HG03103 (cell line): ENCODE results near the gene CACNA2D3.

Source experiments
- ATAC-seq: cut with Tn5 transposase; IDR thresholded peaks from one replicate; pipeline ENCODE4 v1.9.1; 2021; ENCODE audit warnings: low read depth; ENCODE audit not compliant: unreplicated experiment

The CACNA2D3 gene

GRCh38 chr3:55006244-55006676, 883.9 kb downstream of the CACNA2D3 start:
- ATAC-seq, result no peak

- ATAC-seq, result no peak
These were observed 885.6 kb downstream of the CACNA2D3 start for GRCh38 chr3:55007971-55008370.

- no peak for ATAC-seq
These were observed 887.0 kb downstream of the CACNA2D3 start for GRCh38 chr3:55009372-55009771.

- ATAC-seq, result no peak
These were observed 889.7 kb downstream of the CACNA2D3 start for GRCh38 chr3:55012091-55012490.

- no peak for ATAC-seq
These were observed 891.0 kb downstream of the CACNA2D3 start for GRCh38 chr3:55013145-55013925.

- ATAC-seq, result no peak
These were observed 891.7 kb downstream of the CACNA2D3 start for GRCh38 chr3:55014081-55014480.

GRCh38 chr3:55014906-55015305, 892.6 kb downstream of the CACNA2D3 start:
- no peak for ATAC-seq

- no peak for ATAC-seq
These were observed 895.5 kb downstream of the CACNA2D3 start for GRCh38 chr3:55017876-55018275.

- ATAC-seq, result no peak
These were observed 908.6 kb downstream of the CACNA2D3 start for GRCh38 chr3:55030938-55031337.

GRCh38 chr3:55036883-55037577, 914.7 kb downstream of the CACNA2D3 start:
- ATAC-seq, result no peak

GRCh38 chr3:55042591-55042990, 920.2 kb downstream of the CACNA2D3 start:
- ATAC-seq, result no peak

- ATAC-seq, result no peak
These were observed 922.1 kb downstream of the CACNA2D3 start for GRCh38 chr3:55044486-55044885.

- ATAC-seq, result no peak
These were observed 936.8 kb downstream of the CACNA2D3 start for GRCh38 chr3:55059027-55059629.

GRCh38 chr3:55060896-55061719, 938.8 kb downstream of the CACNA2D3 start:
- no peak for ATAC-seq

- ATAC-seq, result no peak
These were observed 939.3 kb downstream of the CACNA2D3 start for GRCh38 chr3:55061720-55062034.

- no peak for ATAC-seq
These were observed 941.8 kb downstream of the CACNA2D3 start for GRCh38 chr3:55064164-55064563.

- ATAC-seq, result no peak
These were observed 943.0 kb downstream of the CACNA2D3 start for GRCh38 chr3:55065331-55065730.

GRCh38 chr3:55066551-55067047, 944.2 kb downstream of the CACNA2D3 start:
- ATAC-seq, result no peak

- ATAC-seq, result no peak
These were observed 947.6 kb downstream of the CACNA2D3 start for GRCh38 chr3:55069950-55070349.

- ATAC-seq, result no peak
These were observed 952.4 kb downstream of the CACNA2D3 start for GRCh38 chr3:55074796-55075195.

- no peak for ATAC-seq
These were observed 953.5 kb downstream of the CACNA2D3 start for GRCh38 chr3:55075846-55076245.
